Glutamatergic neuron (in vitro differentiated cells): ENCODE measurements around the gene FBXL14. TPM values are rescaled to one million over a fixed set of nuclear protein-coding genes. Genes with fewer than 3 reads are reported as not detected.

Experiments
- DNase-seq: peaks from one replicate; pipeline ENCODE4 v3.0.0; 2022
- H3K27ac Mint-ChIP-seq: one replicate; pipeline ENCODE4 v1.8.0; 2020; ENCODE audit warnings: mild to moderate bottlenecking, mixed read lengths, inconsistent platforms; ENCODE audit not compliant: unreplicated experiment
- H3K27me3 Mint-ChIP-seq: one replicate; pipeline ENCODE4 v1.8.0; 2020; ENCODE audit warnings: mild to moderate bottlenecking, moderate library complexity, mixed read lengths, inconsistent platforms; ENCODE audit not compliant: unreplicated experiment
- H3K36me3 Mint-ChIP-seq: one replicate; pipeline ENCODE4 v1.8.0; 2020; ENCODE audit warnings: mild to moderate bottlenecking, mixed read lengths, inconsistent platforms; ENCODE audit not compliant: unreplicated experiment
- H3K4me1 Mint-ChIP-seq: one replicate; pipeline ENCODE4 v1.8.0; 2020; ENCODE audit warnings: mild to moderate bottlenecking, low read depth, mixed read lengths, inconsistent platforms; ENCODE audit not compliant: unreplicated experiment
- H3K4me3 Mint-ChIP-seq: one replicate; pipeline ENCODE4 v1.8.0; 2020; ENCODE audit warnings: mild to moderate bottlenecking, mixed read lengths, inconsistent platforms; ENCODE audit not compliant: unreplicated experiment
- H3K9me3 Mint-ChIP-seq: one replicate; pipeline ENCODE4 v1.8.0; 2020; ENCODE audit warnings: mild to moderate bottlenecking, moderate library complexity, mixed read lengths, inconsistent platforms; ENCODE audit not compliant: unreplicated experiment
- long read RNA-seq: library from polyadenylated mRNA; unstranded; transcript quantifications from one replicate; pipeline ENCODE4 v2.0.0, GENCODE V29; 2020; ENCODE audit not compliant: unreplicated experiment
- total RNA-seq: library from RNA; stranded (reverse); fragmentation: NEBNext Ultra II Directional; extraction: Animal tissue kit (Norgen Biotek cat#: 25700); gene quantifications from one replicate; pipeline ENCODE4 v1.2.1, GENCODE V29; 2021; ENCODE audit not compliant: unreplicated experiment
- TF ChIP-seq, protein P1 (sequence below): fragments of 200-600 bp; sonication (generic); IDR thresholded peaks from one replicate; pipeline ENCODE4 v1.5.0; 2021; ENCODE audit not compliant: partially characterized antibody, unreplicated experiment

FBXL14 gene, protein sequence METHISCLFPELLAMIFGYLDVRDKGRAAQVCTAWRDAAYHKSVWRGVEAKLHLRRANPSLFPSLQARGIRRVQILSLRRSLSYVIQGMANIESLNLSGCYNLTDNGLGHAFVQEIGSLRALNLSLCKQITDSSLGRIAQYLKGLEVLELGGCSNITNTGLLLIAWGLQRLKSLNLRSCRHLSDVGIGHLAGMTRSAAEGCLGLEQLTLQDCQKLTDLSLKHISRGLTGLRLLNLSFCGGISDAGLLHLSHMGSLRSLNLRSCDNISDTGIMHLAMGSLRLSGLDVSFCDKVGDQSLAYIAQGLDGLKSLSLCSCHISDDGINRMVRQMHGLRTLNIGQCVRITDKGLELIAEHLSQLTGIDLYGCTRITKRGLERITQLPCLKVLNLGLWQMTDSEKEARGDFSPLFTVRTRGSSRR
- 28.8 TPM for total RNA-seq
- long read RNA-seq, partial matches to known transcripts, result 0 of 5 reads
- long read RNA-seq, other reads (novel, unspliced or antisense), result 5 of 5 reads

DNA sequence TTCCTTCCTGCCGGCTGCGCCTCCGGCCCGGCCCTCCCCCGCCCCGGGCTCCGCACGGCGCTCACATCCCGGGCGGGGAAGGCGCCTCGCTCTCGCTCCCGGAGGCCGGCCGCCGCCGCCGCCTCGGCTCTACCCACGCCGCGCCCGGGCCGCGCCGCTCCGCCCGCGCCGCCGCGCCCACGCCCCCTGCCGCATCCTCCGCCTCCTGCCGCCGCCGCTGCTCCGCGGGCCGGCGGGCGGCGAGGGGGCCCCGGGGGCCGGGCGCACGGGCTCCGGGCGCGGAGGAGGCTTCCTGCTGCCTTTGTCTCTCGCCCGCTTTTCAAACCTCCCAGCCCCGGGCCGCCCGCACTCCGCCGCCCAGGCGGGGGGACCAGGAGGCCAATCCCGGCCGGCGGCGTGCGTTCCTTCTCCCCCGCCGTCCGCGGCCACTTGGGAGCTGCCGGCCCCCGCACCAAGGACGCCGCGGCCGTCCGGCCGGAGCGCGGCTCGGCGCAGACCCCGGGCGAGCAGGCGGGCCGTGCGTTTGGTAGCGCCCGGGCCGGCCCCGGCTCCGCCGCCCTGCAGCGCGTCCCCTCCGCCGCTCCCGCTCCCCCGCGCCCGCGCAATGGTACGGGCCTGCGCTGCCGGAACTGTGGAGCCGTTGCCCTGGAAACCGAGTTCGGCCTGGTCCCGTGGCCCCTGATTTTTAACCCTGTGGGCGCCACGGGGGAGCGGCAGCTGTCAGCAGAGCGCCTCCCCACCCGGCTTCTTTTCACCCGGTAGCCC is at the start of gene FBXL14:
Gene FBXL14 (minus strand): TSS at position 321 of the 765 bp plus-strand sequence. CDS start 515 bp downstream, outside the sequence.
- Mint-ChIP-seq H3K36me3 (peaks cover 8% of the 10 kb centered on the region), H3K9me3 (peaks cover 25% of the 10 kb centered on the region), H3K27ac (peak within 1 kb of the TSS; percentile 99), H3K4me1 (peaks cover 24% of the 10 kb centered on the region), H3K27me3 (peaks cover 23% of the 10 kb centered on the region), H3K4me3 (peak within 1 kb of the TSS; percentile 94)
- TF ChIP-seq, protein P1, sequence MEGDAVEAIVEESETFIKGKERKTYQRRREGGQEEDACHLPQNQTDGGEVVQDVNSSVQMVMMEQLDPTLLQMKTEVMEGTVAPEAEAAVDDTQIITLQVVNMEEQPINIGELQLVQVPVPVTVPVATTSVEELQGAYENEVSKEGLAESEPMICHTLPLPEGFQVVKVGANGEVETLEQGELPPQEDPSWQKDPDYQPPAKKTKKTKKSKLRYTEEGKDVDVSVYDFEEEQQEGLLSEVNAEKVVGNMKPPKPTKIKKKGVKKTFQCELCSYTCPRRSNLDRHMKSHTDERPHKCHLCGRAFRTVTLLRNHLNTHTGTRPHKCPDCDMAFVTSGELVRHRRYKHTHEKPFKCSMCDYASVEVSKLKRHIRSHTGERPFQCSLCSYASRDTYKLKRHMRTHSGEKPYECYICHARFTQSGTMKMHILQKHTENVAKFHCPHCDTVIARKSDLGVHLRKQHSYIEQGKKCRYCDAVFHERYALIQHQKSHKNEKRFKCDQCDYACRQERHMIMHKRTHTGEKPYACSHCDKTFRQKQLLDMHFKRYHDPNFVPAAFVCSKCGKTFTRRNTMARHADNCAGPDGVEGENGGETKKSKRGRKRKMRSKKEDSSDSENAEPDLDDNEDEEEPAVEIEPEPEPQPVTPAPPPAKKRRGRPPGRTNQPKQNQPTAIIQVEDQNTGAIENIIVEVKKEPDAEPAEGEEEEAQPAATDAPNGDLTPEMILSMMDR, result no peak
- DNase-seq, result peak; percentile 95

DNA sequence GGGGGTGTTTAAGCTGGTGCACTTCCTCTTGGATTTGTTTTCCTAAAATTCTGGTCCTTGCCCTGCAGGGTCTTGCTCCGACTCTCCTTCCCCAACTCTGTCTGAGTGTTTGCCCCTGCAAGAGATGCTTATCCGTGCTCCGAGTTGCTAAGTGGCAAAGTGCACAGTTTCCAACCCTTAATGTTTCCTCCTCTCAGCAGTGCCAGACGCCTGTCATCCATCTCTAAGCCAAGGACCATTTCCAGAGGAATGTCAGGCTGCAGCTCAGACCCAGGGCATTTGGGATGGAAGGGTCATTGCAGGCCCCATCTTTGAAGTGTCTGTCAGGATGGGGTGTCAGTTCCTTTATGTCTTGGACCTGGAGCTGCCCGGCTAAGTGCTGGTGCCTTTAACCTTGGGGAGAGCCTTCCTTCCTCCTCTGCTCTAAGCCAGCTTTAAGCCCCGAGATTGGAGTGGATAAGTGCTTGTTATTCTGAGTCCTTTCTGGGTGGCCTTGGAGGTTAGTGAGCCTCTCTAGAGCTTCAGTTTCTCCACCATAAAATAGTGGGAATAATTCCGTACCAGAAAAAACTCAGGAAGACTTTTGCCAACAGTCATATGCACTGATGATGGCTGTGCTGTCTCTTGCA is 49.6 kb upstream of the FBXL14 start:
- peaks cover 24% of the 10 kb centered on the region for H3K4me1 Mint-ChIP-seq
- TF ChIP-seq, protein P1, result no peak
- DNase-seq, result no peak
- H3K27me3 Mint-ChIP-seq, result peaks cover 5% of the 10 kb centered on the region
- H3K4me3 Mint-ChIP-seq, result no peak overlapping the region
- H3K9me3 Mint-ChIP-seq, result peaks cover 5% of the 10 kb centered on the region
- H3K27ac Mint-ChIP-seq, result peak overlapping the region; percentile 37
- H3K36me3 Mint-ChIP-seq, result peaks cover 18% of the 10 kb centered on the region

DNA sequence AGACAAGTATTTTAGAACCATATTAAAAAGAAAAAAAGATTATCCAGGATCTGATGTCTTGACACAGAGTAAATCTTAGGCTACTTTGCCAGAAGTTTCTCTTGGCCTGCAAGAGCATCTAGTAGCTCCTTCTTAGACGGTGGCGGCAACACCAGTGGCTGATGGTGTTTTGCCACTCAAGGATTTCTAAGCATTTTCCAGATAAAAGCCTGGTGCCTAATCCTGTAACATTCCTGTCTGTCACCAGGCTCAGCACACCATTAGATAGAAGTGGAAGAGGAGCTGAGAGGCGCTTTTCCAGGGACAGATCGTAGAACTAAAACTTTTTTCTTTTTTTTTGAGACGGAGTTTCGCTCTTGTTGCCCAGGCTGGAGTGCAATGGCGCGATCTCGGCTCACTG is 48.7 kb upstream of the FBXL14 start:
- no peak overlapping the region for H3K27ac Mint-ChIP-seq
- H3K9me3 Mint-ChIP-seq, result peaks cover 5% of the 10 kb centered on the region
- peaks cover 29% of the 10 kb centered on the region for H3K4me1 Mint-ChIP-seq
- H3K36me3 Mint-ChIP-seq, result peaks cover 12% of the 10 kb centered on the region
- H3K4me3 Mint-ChIP-seq, result no peak overlapping the region
- H3K27me3 Mint-ChIP-seq, result peaks cover 5% of the 10 kb centered on the region
- DNase-seq, result no peak
- TF ChIP-seq, protein P1, result no peak

DNA sequence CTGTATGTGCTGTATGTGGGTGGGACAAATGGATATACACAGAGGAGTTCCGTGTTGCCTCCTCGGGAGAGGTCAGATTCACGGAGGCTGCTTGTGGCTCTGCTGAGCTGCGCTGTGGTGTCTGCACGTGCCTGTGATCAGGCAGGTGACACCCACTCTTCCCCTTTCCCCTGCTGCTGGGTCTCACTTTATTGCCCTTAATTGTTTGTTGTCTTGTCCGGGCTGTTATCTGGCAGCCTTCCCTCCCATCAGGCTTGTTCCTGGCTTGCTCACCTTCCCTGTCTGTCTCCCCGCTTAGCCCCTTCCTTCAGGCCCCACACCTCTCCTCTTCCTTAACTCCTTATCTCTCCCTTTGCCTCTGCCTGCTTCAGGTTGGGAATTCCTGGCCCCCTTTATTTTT is 48.1 kb upstream of the FBXL14 start:
- Mint-ChIP-seq H3K4me1 (peaks cover 29% of the 10 kb centered on the region), H3K27ac (no peak overlapping the region), H3K9me3 (peaks cover 5% of the 10 kb centered on the region), H3K27me3 (peaks cover 5% of the 10 kb centered on the region), H3K36me3 (peaks cover 12% of the 10 kb centered on the region), H3K4me3 (no peak overlapping the region)
- no peak for DNase-seq
- TF ChIP-seq, protein P1, result no peak
